PC-3 (cell line): Measurements from ENCODE around the gene TELO2. TPM values are rescaled to one million over a fixed set of nuclear protein-coding genes. Genes with fewer than 3 reads are reported as not detected.

ENCODE experiments used
- ATAC-seq: fragments of 200-7000 bp; cut with Tn5 transposase; 2 replicates; pipeline ENCODE4 v1.9.1; 2020; ENCODE audit warnings: mild to moderate bottlenecking, moderate library complexity
- BruUV-seq: library from RNA; stranded (reverse); fragments of 400-500 nt; replicated peaks from 2 replicates; lab custom pipeline; 2021; lab: Mats Ljungman, UMichigan
- CTCF ChIA-PET: fragments of 300-600 bp; sonication (Branson Sonifier 250); formaldehyde crosslinking; loops from one replicate; lab custom pipeline; 2022; ENCODE audit warnings: antibody characterized with exemption; lab: Charles Lee
- POLR2A ChIA-PET: fragments of 300-600 bp; sonication (Branson Sonifier 250); formaldehyde crosslinking; loops from one replicate; lab custom pipeline; 2022; ENCODE audit warnings: antibody characterized with exemption; ENCODE audit not compliant: unreplicated experiment; lab: Charles Lee
- DNase-seq: peaks from one replicate; pipeline ENCODE4 v3.0.0-alpha.2; 2015
- H2AFZ ChIP-seq: fragments of 300-600 bp; sonication (generic); 2 replicates; pipeline ENCODE4 v1.6.0; 2016; ENCODE audit warnings: antibody characterized with exemption, low read length
- H3F3A ChIP-seq: fragments of 300-600 bp; sonication (generic); one replicate; pipeline ENCODE4 v1.6.0; 2017; ENCODE audit warnings: antibody characterized with exemption, low read length, control low read depth, mild to moderate bottlenecking; ENCODE audit not compliant: unreplicated experiment
- H3K27ac ChIP-seq: fragments of 300-600 bp; sonication (generic); 2 replicates; pipeline ENCODE4 v1.5.1; 2016; ENCODE audit warnings: mild to moderate bottlenecking, low read length
- H3K27me3 ChIP-seq: fragments of 300-600 bp; sonication (generic); 2 replicates; pipeline ENCODE4 v1.6.1; 2016; ENCODE audit warnings: low read length, mixed read lengths
- H3K36me3 ChIP-seq: fragments of 300-600 bp; sonication (generic); 2 replicates; pipeline ENCODE4 v1.6.1; 2016; ENCODE audit warnings: low read depth, mixed run types, low read length, mixed read lengths
- H3K4me1 ChIP-seq: fragments of 300-600 bp; sonication (generic); 2 replicates; pipeline ENCODE4 v1.5.1; 2016; ENCODE audit warnings: low read length; ENCODE audit not compliant: insufficient read depth
- H3K4me2 ChIP-seq: fragments of 300-600 bp; sonication (generic); 2 replicates; pipeline ENCODE4 v1.6.0; 2016; ENCODE audit warnings: low read length
- H3K4me3 ChIP-seq: fragments of 300-600 bp; sonication (generic); 2 replicates; pipeline ENCODE4 v1.5.1; 2016; ENCODE audit warnings: mild to moderate bottlenecking, low read length, mixed read lengths
- H3K79me2 ChIP-seq: fragments of 300-600 bp; sonication (generic); 2 replicates; pipeline ENCODE4 v1.6.1; 2017; ENCODE audit warnings: low read length, mixed read lengths
- H3K9ac ChIP-seq: fragments of 300-600 bp; sonication (generic); 2 replicates; pipeline ENCODE4 v1.6.0; 2016; ENCODE audit warnings: mild to moderate bottlenecking, low read length
- H3K9me2 ChIP-seq: fragments of 300-600 bp; sonication (generic); replicated peaks from 2 replicates; pipeline ENCODE4 v1.6.1; 2016; ENCODE audit warnings: mixed run types, low read length, mixed read lengths
- H3K9me3 ChIP-seq: fragments of 300-600 bp; sonication (generic); 2 replicates; pipeline ENCODE4 v1.6.1; 2016; ENCODE audit warnings: low read length, mixed read lengths
- H4K20me1 ChIP-seq: fragments of 300-600 bp; sonication (generic); 2 replicates; pipeline ENCODE4 v1.6.1; 2016; ENCODE audit warnings: low read length, mixed read lengths
- CTCF ChIP-seq: fragments of 300-600 bp; sonication (generic); conservative IDR thresholded peaks from 2 replicates; pipeline ENCODE4 v1.5.1; 2017; ENCODE audit warnings: antibody characterized with exemption, low read depth, mild to moderate bottlenecking, low read length
- EZH2 ChIP-seq: fragments of 300-600 bp; sonication (generic); IDR thresholded peaks from one replicate; pipeline ENCODE4 v1.6.1; 2017; ENCODE audit warnings: antibody characterized with exemption, mild to moderate bottlenecking, low read length; ENCODE audit not compliant: unreplicated experiment
- EZH2phosphoT487 ChIP-seq: fragments of 300-600 bp; sonication (generic); IDR thresholded peaks from 2 replicates; pipeline ENCODE4 v1.6.1; 2018; ENCODE audit warnings: mild to moderate bottlenecking, antibody characterized with exemption, low read length, borderline replicate concordance
- intact Hi-C: fragments of 100-400 bp; cut with micrococcal nuclease; formaldehyde crosslinking; loops from 2 replicates; pipeline ENCODE4 v1.9.0; 2023
- total RNA-seq: library from RNA; depleted of rRNA; stranded (reverse); fragments of >200 nt; gene quantifications from 2 replicates; pipeline ENCODE4 v1.2.3, GENCODE V29; 2014

Gene TELO2
- total RNA-seq, 1 experiment from 2014 or later: 37.8 TPM

GRCh38 chr16:1499756-1500464 lies 6.8 kb downstream of the TELO2 start:
- TF ChIP-seq EZH2: no peak
- no peak for TF ChIP-seq CTCF
- no peak for TF ChIP-seq EZH2phosphoT487
- no peak overlapping the region for H3K4me2 ChIP-seq
- H3K27me3 ChIP-seq: no peaks in the 10 kb centered on the region
- H3K9ac ChIP-seq: no peak overlapping the region
- peaks cover under 1% of the 10 kb centered on the region; the same call in 1 of the 2 replicates for H3K4me1 ChIP-seq
- ChIA-PET POLR2A (no interaction called here), CTCF (no interaction called here)
- peaks cover 15% of the 10 kb centered on the region for H3K79me2 ChIP-seq
- H3K4me3 ChIP-seq: no peak overlapping the region
- no TSS peak for BruUV-seq
- no peak for DNase-seq
- no peak for ATAC-seq
- H4K20me1 ChIP-seq: 0 out of 2 replicates have a peak, but pooled peaks cover under 1% of the 10 kb centered on the region
- no peak overlapping the region for H3K27ac ChIP-seq
- intact Hi-C loops: no loop called here
- H3K36me3 ChIP-seq: 0 out of 2 replicates have a peak, but pooled peaks cover 1% of the 10 kb centered on the region
- H3K9me2 ChIP-seq: no peaks in the 10 kb centered on the region
- H3F3A ChIP-seq: no peaks in the 10 kb centered on the region
- no peak overlapping the region for H2AFZ ChIP-seq
- no peaks in the 10 kb centered on the region for H3K9me3 ChIP-seq

GRCh38 chr16:1500465-1501150 lies 7.4 kb downstream of the TELO2 start:
- H2AFZ ChIP-seq: no peak overlapping the region
- TF ChIP-seq EZH2 (no peak), CTCF (no peak), EZH2phosphoT487 (no peak)
- H3K4me1 ChIP-seq: no peaks in the 10 kb centered on the region
- ChIA-PET CTCF (no interaction called here), POLR2A (no interaction called here)
- ATAC-seq: no peak
- no peaks in the 10 kb centered on the region for H3K9me2 ChIP-seq
- H3K4me2 ChIP-seq: no peak overlapping the region
- H3K9ac ChIP-seq: no peak overlapping the region
- no peak for DNase-seq
- no peaks in the 10 kb centered on the region for H4K20me1 ChIP-seq
- BruUV-seq: no TSS peak
- H3K9me3 ChIP-seq: no peaks in the 10 kb centered on the region
- no peak overlapping the region for H3K27ac ChIP-seq
- no peaks in the 10 kb centered on the region for H3F3A ChIP-seq
- no peak overlapping the region for H3K4me3 ChIP-seq
- H3K79me2 ChIP-seq: peaks cover 8% of the 10 kb centered on the region; the same call in 1 of the 2 replicates
- H3K36me3 ChIP-seq: no peaks in the 10 kb centered on the region
- intact Hi-C loops: no loop called here
- H3K27me3 ChIP-seq: no peaks in the 10 kb centered on the region

- DNase-seq: no peak
- Histone ChIP-seq H3K9me3 (no peaks in the 10 kb centered on the region), H4K20me1 (no peaks in the 10 kb centered on the region), H3K9ac (no peak overlapping the region), H3K79me2 (0 out of 2 replicates have a peak, but pooled peaks cover 6% of the 10 kb centered on the region), H3K36me3 (no peaks in the 10 kb centered on the region), H2AFZ (no peak overlapping the region), H3K9me2 (no peaks in the 10 kb centered on the region), H3K27me3 (no peaks in the 10 kb centered on the region), H3K4me2 (no peak overlapping the region), H3K4me3 (no peak overlapping the region), H3K4me1 (no peaks in the 10 kb centered on the region), H3K27ac (no peak overlapping the region), H3F3A (no peaks in the 10 kb centered on the region)
- BruUV-seq: no TSS peak
- intact Hi-C loops: no loop called here
- TF ChIP-seq EZH2: no peak
- no peak for TF ChIP-seq EZH2phosphoT487
- TF ChIP-seq CTCF: no peak
- POLR2A ChIA-PET: no interaction called here
- no peak for ATAC-seq
- CTCF ChIA-PET: no interaction called here
Observed at GRCh38 chr16:1501630-1502029, 8.5 kb downstream of the TELO2 start.
